SK-N-SH (cell line): ENCODE results near the gene TBL2. TPM values are rescaled to one million over a fixed set of nuclear protein-coding genes. Genes with fewer than 3 reads are reported as not detected.
A peak's percentile ranks its signal among the peaks of the same experiment; 100 is the strongest.
"Not testable (repeated sequence)": the region's sequence is repeated elsewhere in the genome, so short reads cannot be mapped to it uniquely, and the experiment has no call there.

Experiments
- CTCF ChIA-PET: fragments of 300-600, 350-600 bp; formaldehyde crosslinking; extraction: SDS; loops from one replicate; lab custom pipeline; 2021; lab: Yijun Ruan, JAX
- POLR2A ChIA-PET: fragments of 350-600 bp; sonication (Branson Sonifier 250); formaldehyde crosslinking; extraction: SDS; loops from one replicate; lab custom pipeline; 2020; ENCODE audit warnings: antibody characterized with exemption, inconsistent platforms; lab: Yijun Ruan, JAX
- DNase-seq: peaks from one replicate; pipeline ENCODE4 v3.0.0; 2012
- H2AFZ ChIP-seq: fragments of 200-600 bp; sonication (generic); 2 replicates; pipeline ENCODE4 v1.8.1; 2016; ENCODE audit warnings: antibody characterized with exemption, mild to moderate bottlenecking, low read depth
- H3F3A ChIP-seq: fragments of 200-600 bp; sonication (generic); replicated peaks from 2 replicates; pipeline ENCODE3; 2016; ENCODE audit warnings: antibody characterized with exemption, mild to moderate bottlenecking; ENCODE audit not compliant: insufficient read depth
- H3K27ac ChIP-seq, 2 experiments: fragments of 200-500 bp in 1 of 2; fragments of 200-600 bp in 1 of 2; sonication (Bioruptor generic) in 1 of 2; sonication (generic), shearing (Covaris generic) in 1 of 2; 2 replicates each; pipeline versions ENCODE4 v1.5.1 to v1.6.1; 2014 to 2016; ENCODE audit warnings: low read depth in 2 of 2, inconsistent platforms in 1 of 2, low read length in 1 of 2, mild to moderate bottlenecking in 1 of 2, mixed read lengths in 1 of 2
- H3K27me3 ChIP-seq: fragments of 200-600 bp; sonication (generic), shearing (Covaris generic); 2 replicates; pipeline ENCODE4 v1.6.1; 2016; ENCODE audit warnings: mixed run types; ENCODE audit not compliant: insufficient read depth
- H3K36me3 ChIP-seq, 2 experiments: fragments of 200-500 bp in 1 of 2; fragments of 200-600 bp in 1 of 2; sonication (Bioruptor generic) in 1 of 2; sonication (generic) in 1 of 2; replicated peaks in 1 of 2; 2 replicates each; pipeline versions ENCODE3 to v1.5.1; 2014 to 2016; ENCODE audit warnings: low read length in 1 of 2, mild to moderate bottlenecking in 1 of 2; ENCODE audit not compliant: insufficient read depth in 2 of 2, control insufficient read depth in 1 of 2
- H3K4me1 ChIP-seq, 2 experiments: fragments of 200-500 bp in 1 of 2; fragments of 200-600 bp in 1 of 2; sonication (Bioruptor generic) in 1 of 2; sonication (generic), shearing (Covaris generic) in 1 of 2; 2 replicates each; pipeline versions ENCODE4 v1.5.1 to v1.6.1; 2014 to 2016; ENCODE audit warnings: low read depth in 1 of 2, low read length in 1 of 2, mixed run types in 1 of 2; ENCODE audit not compliant: insufficient read depth in 2 of 2, control insufficient read depth in 1 of 2
- H3K4me2 ChIP-seq: fragments of 200-600 bp; sonication (generic), shearing (Covaris generic); 2 replicates; pipeline ENCODE4 v1.6.1; 2017; ENCODE audit warnings: mixed run types
- H3K4me3 ChIP-seq, 2 experiments: fragments of 200-500 bp in 1 of 2; fragments of 200-600 bp in 1 of 2; sonication (Bioruptor generic) in 1 of 2; sonication (generic), shearing (Covaris generic) in 1 of 2; 2 replicates each; pipeline versions ENCODE4 v1.5.1 to v1.8.1; 2014 to 2016; ENCODE audit warnings: low read depth in 2 of 2, inconsistent platforms in 1 of 2, low read length in 1 of 2, mild to moderate bottlenecking in 1 of 2, mixed read lengths in 1 of 2, moderate library complexity in 1 of 2
- H3K79me2 ChIP-seq: fragments of 200-600 bp; sonication (generic); 2 replicates; pipeline ENCODE4 v1.8.1; 2017; ENCODE audit warnings: mild to moderate bottlenecking; ENCODE audit not compliant: insufficient read depth
- H3K9ac ChIP-seq: fragments of 200-600 bp; sonication (generic); 2 replicates; pipeline ENCODE4 v1.6.1; 2017; ENCODE audit warnings: mixed run types
- H3K9me2 ChIP-seq: fragments of 200-600 bp; sonication (generic); 2 replicates; pipeline ENCODE4 v1.6.1; 2017; ENCODE audit warnings: mixed run types
- H3K9me3 ChIP-seq: fragments of 200-600 bp; sonication (generic); 2 replicates; pipeline ENCODE4 v1.6.1; 2017; ENCODE audit warnings: mixed run types, mild to moderate bottlenecking, moderate library complexity
- H4K20me1 ChIP-seq: fragments of 200-600 bp; sonication (generic); 2 replicates; pipeline ENCODE4 v1.6.1; 2017; ENCODE audit warnings: mild to moderate bottlenecking, mixed run types; ENCODE audit not compliant: insufficient read depth
- CTCF ChIP-seq: fragments of 200-600 bp; sonication (generic); IDR thresholded peaks from 2 replicates; pipeline ENCODE4 v1.6.1; 2017; ENCODE audit warnings: antibody characterized with exemption, mild to moderate bottlenecking, moderate library complexity
- ELF1 ChIP-seq: IDR thresholded peaks from 2 replicates; pipeline ENCODE4 v1.4.0; 2012
- FOXJ3 ChIP-seq: sonication (generic); formaldehyde crosslinking; IDR thresholded peaks from 2 replicates; pipeline ENCODE4 v1.5.1; 2020; ENCODE audit warnings: mild to moderate bottlenecking, missing genetic modification reagents
- FOXM1 ChIP-seq: IDR thresholded peaks from 2 replicates; pipeline ENCODE4 v1.4.0; 2012; ENCODE audit warnings: low read depth, mild to moderate bottlenecking
- GABPA ChIP-seq: IDR thresholded peaks from 2 replicates; pipeline ENCODE4 v1.4.0; 2012; ENCODE audit warnings: low read depth, mild to moderate bottlenecking
- IRF3 ChIP-seq: fragments of 150-350 bp; IDR thresholded peaks from 2 replicates; pipeline ENCODE4 v1.6.1; 2016; ENCODE audit warnings: mild to moderate bottlenecking, low read depth, low read length
- MAX ChIP-seq: IDR thresholded peaks from 2 replicates; pipeline ENCODE4 v1.4.0; 2012; ENCODE audit warnings: low read depth
- WGBS: methylation state at CpG from one replicate; pipeline ENCODE4 v1.1.6; 2017; ENCODE audit warnings: low lambda C conversion rate; 5-methylcytosine and 5-hydroxymethylcytosine counted together
- polyA plus RNA-seq, 3 experiments: library from polyadenylated mRNA; depleted of rRNA; stranded (reverse); fragments of >200 nt; gene quantifications; 2 replicates each; pipeline ENCODE4 v1.2.3, GENCODE V29; 2012

Gene TBL2
- polyA plus RNA-seq, 1 of the 3 experiments (the other 2 are of a cell fraction), result 63.6 TPM

- H3K36me3 ChIP-seq, result no peaks in the 10 kb centered on the region
- no peaks in the 10 kb centered on the region for H3K79me2 ChIP-seq
- no peaks in the 10 kb centered on the region for H3K9me3 ChIP-seq
- DNase-seq, result no peak
- WGBS, result 84% methylated on average over 11 of the region's 11 CpGs
- no peaks in the 10 kb centered on the region; a peak in 1 of 4 replicates for H3K4me1 ChIP-seq
- H2AFZ ChIP-seq, result no peak overlapping the region
- ChIA-PET CTCF (interaction anchor here (1.6 to 16.3 kb wide), 4 partner anchors 9 to 123 kb away, joined by 4 to 326 read pairs (median 141); partner anchors contain the start of genes ABHD11, STX1A and VPS37D), POLR2A (no interaction called here)
- H3K9ac ChIP-seq, result no peak overlapping the region
- no peak overlapping the region for H3K4me2 ChIP-seq
- no peak overlapping the region for H3K4me3 ChIP-seq
- TF ChIP-seq CTCF (peak; percentile 21; the same call in 1 of the 2 replicates), FOXJ3 (CRISPR knock-in tag) (no peak)
- peaks cover 2% of the 10 kb centered on the region; the same call in 1 of the 2 replicates for H3K27me3 ChIP-seq
- H3K27ac ChIP-seq, result no peak overlapping the region
- H4K20me1 ChIP-seq, result no peaks in the 10 kb centered on the region
- H3K9me2 ChIP-seq, result no peaks in the 10 kb centered on the region
- peaks cover 7% of the 10 kb centered on the region for H3F3A ChIP-seq
Measured at GRCh38 chr7:73611017-73611555, 32.7 kb upstream of the TBL2 start.

- POLR2A ChIA-PET, result no interaction called here
- WGBS, result 53% methylated on average over 4 of the region's 4 CpGs
- H3K9me3 ChIP-seq, result no peaks in the 10 kb centered on the region
Measured at GRCh38 chr7:73610105-73610504, 31.7 kb upstream of the TBL2 start.

GRCh38 chr7:73607692-73607983, 29.3 kb upstream of the TBL2 start:
- ChIA-PET CTCF (interaction anchor here (0.6 to 16.3 kb wide), 61 partner anchors 13 to 774 kb away, joined by 3 to 326 read pairs (median 6); partner anchors contain the start of genes ABHD11, BAZ1B, BUD23 and DNAJC30), POLR2A (interaction anchor here (1.1 to 1.5 kb wide), 3 partner anchors 29 to 127 kb away, joined by 3 to 4 read pairs (median 3); partner anchors contain the start of gene TBL2)
- not testable (repeated sequence) for H3K79me2 ChIP-seq, DNase-seq, H3K27ac ChIP-seq, H4K20me1 ChIP-seq, H3K4me3 ChIP-seq, H2AFZ ChIP-seq, H3K9ac ChIP-seq, H3K36me3 ChIP-seq, H3F3A ChIP-seq, H3K4me1 ChIP-seq, H3K9me2 ChIP-seq, H3K9me3 ChIP-seq, H3K4me2 ChIP-seq
- WGBS, result 72% methylated on average over 5 of the region's 5 CpGs
- peaks cover 13% of the 10 kb centered on the region for H3K27me3 ChIP-seq

More at GRCh38 chr7:73610105-73610504, 31.7 kb upstream of the TBL2 start:
- CTCF ChIA-PET, result interaction anchor here (1.0 to 16.3 kb wide), 6 partner anchors 13 to 245 kb away, joined by 3 to 326 read pairs (median 119); partner anchors contain the start of genes ABHD11, MLXIPL, STX1A and VPS37D
- H3K4me3 ChIP-seq, result no peak overlapping the region
- no peaks in the 10 kb centered on the region for H3K9me2 ChIP-seq
- no peak overlapping the region for H3K9ac ChIP-seq
- no peak overlapping the region for H2AFZ ChIP-seq
- no peaks in the 10 kb centered on the region for H3K36me3 ChIP-seq
- H4K20me1 ChIP-seq, result no peaks in the 10 kb centered on the region
- H3K27me3 ChIP-seq, result peaks cover 11% of the 10 kb centered on the region
- TF ChIP-seq FOXM1 (no peak), ELF1 (no peak), GABPA (no peak), IRF3 (no peak), MAX (no peak)
- DNase-seq, result no peak
- peaks cover 7% of the 10 kb centered on the region for H3F3A ChIP-seq
- no peaks in the 10 kb centered on the region; a peak in 1 of 4 replicates for H3K4me1 ChIP-seq
- H3K4me2 ChIP-seq, result no peak overlapping the region
- H3K79me2 ChIP-seq, result no peaks in the 10 kb centered on the region
- no peak overlapping the region for H3K27ac ChIP-seq
